ENCODE results near the gene CELF4. TPM values are rescaled to one million over a fixed set of nuclear protein-coding genes. Genes with fewer than 3 reads are reported as not detected.

CELF4 gene
- total RNA-seq, 6 donors from 2014 or later, result 0.15 to 1.4 (median 0.81) TPM; not detected in 1

- TF ChIP-seq CTCF (IDR thresholded peaks at IDR 0.05) (no peak), POLR2AphosphoS5 (IDR thresholded peaks at IDR 0.05) (no peak), EP300 (IDR thresholded peaks at IDR 0.05) (no peak), POLR2A (IDR thresholded peaks at IDR 0.05) (no peak)
- H3K36me3 ChIP-seq, result no peaks in the 10 kb centered on the region
- peaks cover 0 to 2% (median 0%) of the 10 kb centered on the region in 4 donors for H3K9me3 ChIP-seq
- H3K4me1 ChIP-seq, result peaks cover 0 to 12% (median 0%) of the 10 kb centered on the region in 4 donors
- no peak for ATAC-seq (ENCODE audit: low FRiP score in 2 of 2)
- no peak overlapping the region for H3K4me3 ChIP-seq
- DNase-seq, result no peak
- H3K27me3 ChIP-seq, result peaks cover 0 to 12% (median 4%) of the 10 kb centered on the region in 4 donors
- no peak overlapping the region for H3K27ac ChIP-seq
- 55 to 64% methylated on average over 2 of the region's 2 CpGs for WGBS, 2 donors
Observed at GRCh38 chr18:37272226-37272625, 293.4 kb downstream of the CELF4 start.

GRCh38 chr18:37270666-37271052 lies 294.9 kb downstream of the CELF4 start:
- Histone ChIP-seq H3K27ac (no peak overlapping the region), H3K4me1 (peaks cover 0 to 12% (median 0%) of the 10 kb centered on the region in 4 donors), H3K36me3 (no peaks in the 10 kb centered on the region), H3K4me3 (no peak overlapping the region), H3K27me3 (peaks cover 0 to 12% (median 4%) of the 10 kb centered on the region in 4 donors), H3K9me3 (peaks cover 0 to 2% (median 0%) of the 10 kb centered on the region in 4 donors)
- DNase-seq (no peak), ATAC-seq (ENCODE audit: low FRiP score in 2 of 2) (no peak)
- TF ChIP-seq POLR2AphosphoS5 (IDR thresholded peaks at IDR 0.05) (no peak), EP300 (IDR thresholded peaks at IDR 0.05) (no peak), CTCF (IDR thresholded peaks at IDR 0.05) (no peak), POLR2A (IDR thresholded peaks at IDR 0.05) (no peak)
- 87 to 90% methylated on average over 6 to 7 of the region's 7 CpGs for WGBS, 2 donors

GRCh38 chr18:37270038-37270665 lies 295.4 kb downstream of the CELF4 start:
- Histone ChIP-seq H3K36me3 (no peaks in the 10 kb centered on the region), H3K4me3 (no peak overlapping the region), H3K27me3 (peaks cover 0 to 12% (median 4%) of the 10 kb centered on the region in 4 donors), H3K4me1 (peaks cover 0 to 10% (median 0%) of the 10 kb centered on the region in 4 donors), H3K27ac (no peak overlapping the region), H3K9me3 (peaks cover 0 to 2% (median 0%) of the 10 kb centered on the region in 4 donors)
- ATAC-seq (ENCODE audit: low FRiP score in 2 of 2) (peak; percentile 45 to 46), DNase-seq (peak in 1 of 2 donors; percentile 29)
- 23% methylated on average over 7 to 8 of the region's 8 CpGs for WGBS, 2 donors
- TF ChIP-seq CTCF (IDR thresholded peaks at IDR 0.05) (no peak), POLR2A (IDR thresholded peaks at IDR 0.05) (no peak), POLR2AphosphoS5 (IDR thresholded peaks at IDR 0.05) (no peak), EP300 (IDR thresholded peaks at IDR 0.05) (no peak)

GRCh38 chr18:37266290-37266689 lies 299.3 kb downstream of the CELF4 start:
- H3K9me3 ChIP-seq, result no peaks in the 10 kb centered on the region
- no peaks in the 10 kb centered on the region for H3K4me1 ChIP-seq
- TF ChIP-seq POLR2A (IDR thresholded peaks at IDR 0.05) (no peak), POLR2AphosphoS5 (IDR thresholded peaks at IDR 0.05) (no peak), CTCF (IDR thresholded peaks at IDR 0.05) (no peak), EP300 (IDR thresholded peaks at IDR 0.05) (no peak)
- H3K36me3 ChIP-seq, result no peaks in the 10 kb centered on the region
- H3K27ac ChIP-seq, result no peak overlapping the region
- WGBS, 2 donors, result 6 to 50% methylated on average over 6 to 13 of the region's 13 CpGs
- ATAC-seq (ENCODE audit: low FRiP score in 2 of 2) (no peak), DNase-seq (no peak)
- no peaks in the 10 kb centered on the region for H3K27me3 ChIP-seq
- no peak overlapping the region for H3K4me3 ChIP-seq

GRCh38 chr18:37265382-37265781 lies 300.2 kb downstream of the CELF4 start:
- no peaks in the 10 kb centered on the region for H3K27me3 ChIP-seq
- 50 to 71% methylated on average over 1 to 2 of the region's 2 CpGs for WGBS, 2 donors

More at GRCh38 chr18:37265382-37265781, 300.2 kb downstream of the CELF4 start:
- ATAC-seq (ENCODE audit: low FRiP score in 2 of 2) (no peak), DNase-seq (no peak)
- Histone ChIP-seq H3K9me3 (no peaks in the 10 kb centered on the region), H3K27ac (no peak overlapping the region), H3K36me3 (no peaks in the 10 kb centered on the region), H3K4me1 (no peaks in the 10 kb centered on the region), H3K4me3 (no peak overlapping the region)
- no peak for TF ChIP-seq EP300 (IDR thresholded peaks at IDR 0.05)

Data from upper lobe of left lung (tissue), 6 donors.